IMR-90 (cell line): Measurements from ENCODE around the gene YKT6. TPM values are rescaled to one million over a fixed set of nuclear protein-coding genes. Genes with fewer than 3 reads are reported as not detected.

ENCODE experiments used
- ATAC-seq: fragments of 200-7000 bp; cut with Tn5 transposase; 2 replicates; pipeline ENCODE4 v1.9.1; 2020; ENCODE audit warnings: low read depth, mild to moderate bottlenecking, moderate library complexity
- BruUV-seq: library from RNA; stranded (reverse); fragments of 400-500 nt; replicated peaks from 2 replicates; lab custom pipeline; 2021; lab: Mats Ljungman, UMichigan
- CTCF ChIA-PET: fragments of 300-600 bp; formaldehyde crosslinking; extraction: SDS; loops from one replicate; lab custom pipeline; 2021; ENCODE audit warnings: antibody characterized with exemption; lab: Yijun Ruan, JAX
- POLR2A ChIA-PET: fragments of 300-600 bp; sonication (Branson Sonifier 250); formaldehyde crosslinking; loops from one replicate; lab custom pipeline; 2022; ENCODE audit warnings: antibody characterized with exemption; ENCODE audit not compliant: unreplicated experiment; lab: Charles Lee
- DNase-seq: peaks from one replicate; pipeline ENCODE4 v3.0.0; 2013
- H2AFZ ChIP-seq: replicated peaks from 2 replicates; pipeline ENCODE3; 2013; ENCODE audit warnings: low read length, mild to moderate bottlenecking; ENCODE audit not compliant: poor library complexity
- H2AK5ac ChIP-seq: 2 replicates; pipeline ENCODE4 v1.6.1; 2013; ENCODE audit warnings: low read depth, low read length, inconsistent platforms
- H2AK9ac ChIP-seq: replicated peaks from 2 replicates; pipeline ENCODE3; 2013; ENCODE audit warnings: mild to moderate bottlenecking, low read depth, low read length, moderate library complexity; ENCODE audit not compliant: poor library complexity
- H2BK120ac ChIP-seq: 2 replicates; pipeline ENCODE4 v1.6.1; 2013; ENCODE audit warnings: low read depth, low read length, inconsistent platforms
- H2BK15ac ChIP-seq: 3 replicates; pipeline ENCODE4 v1.6.1; 2013; ENCODE audit warnings: low read depth, low read length, inconsistent platforms
- H2BK20ac ChIP-seq: 2 replicates; pipeline ENCODE4 v1.6.1; 2013; ENCODE audit warnings: low read depth, mild to moderate bottlenecking, inconsistent platforms, low read length, moderate library complexity
- H2BK5ac ChIP-seq: 2 replicates; pipeline ENCODE4 v1.6.1; 2013; ENCODE audit warnings: mild to moderate bottlenecking, low read depth, low read length, inconsistent platforms; ENCODE audit not compliant: poor library complexity, severe bottlenecking
- H3K14ac ChIP-seq: replicated peaks from 2 replicates; pipeline ENCODE4 v1.6.1; 2013; ENCODE audit warnings: low read depth, low read length, inconsistent platforms
- H3K18ac ChIP-seq: 2 replicates; pipeline ENCODE4 v1.6.1; 2013; ENCODE audit warnings: low read depth, low read length, control low read depth
- H3K23ac ChIP-seq: 2 replicates; pipeline ENCODE4 v1.6.1; 2013; ENCODE audit warnings: low read depth, low read length, inconsistent platforms
- H3K27ac ChIP-seq: 2 replicates; pipeline ENCODE4 v1.5.1; 2013; ENCODE audit warnings: mild to moderate bottlenecking, control low read depth, low read length; ENCODE audit not compliant: insufficient read depth
- H3K27me3 ChIP-seq: 2 replicates; pipeline ENCODE4 v1.6.1; 2013; ENCODE audit warnings: low read length; ENCODE audit not compliant: control insufficient read depth, insufficient read depth
- H3K36me3 ChIP-seq: 2 replicates; pipeline ENCODE4 v1.6.1; 2013; ENCODE audit warnings: low read length, mixed read lengths; ENCODE audit not compliant: control insufficient read depth, insufficient read depth
- H3K4ac ChIP-seq: 2 replicates; pipeline ENCODE4 v1.6.1; 2013; ENCODE audit warnings: low read depth, low read length, inconsistent platforms
- H3K4me1 ChIP-seq: 2 replicates; pipeline ENCODE4 v1.6.1; 2013; ENCODE audit warnings: low read length, mixed read lengths; ENCODE audit not compliant: control insufficient read depth, insufficient read depth
- H3K4me2 ChIP-seq: 2 replicates; pipeline ENCODE4 v1.6.1; 2013; ENCODE audit warnings: low read depth, mild to moderate bottlenecking, control low read depth, low read length, moderate library complexity
- H3K4me3 ChIP-seq: 2 replicates; pipeline ENCODE4 v1.5.1; 2013; ENCODE audit warnings: low read depth, mild to moderate bottlenecking, control low read depth, low read length, moderate library complexity; ENCODE audit not compliant: insufficient read depth
- H3K56ac ChIP-seq: 2 replicates; pipeline ENCODE4 v1.6.1; 2013; ENCODE audit warnings: low read length, inconsistent platforms; ENCODE audit not compliant: insufficient read depth; ENCODE audit errors: extremely low read depth
- H3K79me1 ChIP-seq, 2 experiments: 2 replicates each; pipeline ENCODE4 v1.6.1; 2013; ENCODE audit warnings: low read length in 2 of 2, inconsistent platforms in 1 of 2, low read depth in 1 of 2
- H3K9ac ChIP-seq: 2 replicates; pipeline ENCODE4 v1.6.1; 2013; ENCODE audit warnings: low read depth, low read length, control low read depth
- H3K9me1 ChIP-seq: 2 replicates; pipeline ENCODE4 v1.6.1; 2013; ENCODE audit warnings: low read length, inconsistent platforms; ENCODE audit not compliant: insufficient read depth
- H3K9me3 ChIP-seq: 2 replicates; pipeline ENCODE4 v1.6.1; 2013; ENCODE audit warnings: low read length; ENCODE audit not compliant: control insufficient read depth, insufficient read depth
- H4K20me1 ChIP-seq: 2 replicates; pipeline ENCODE4 v1.6.1; 2013; ENCODE audit warnings: low read length, inconsistent platforms; ENCODE audit not compliant: insufficient read depth
- H4K5ac ChIP-seq: 2 replicates; pipeline ENCODE4 v1.6.1; 2013; ENCODE audit warnings: mild to moderate bottlenecking, low read depth, low read length, control low read depth
- H4K8ac ChIP-seq, 2 experiments: 2 replicates each; pipeline ENCODE4 v1.6.1; 2013; ENCODE audit warnings: low read depth in 2 of 2, low read length in 2 of 2, control low read depth in 1 of 2, inconsistent platforms in 1 of 2
- H4K91ac ChIP-seq: 2 replicates; pipeline ENCODE4 v1.6.1; 2013; ENCODE audit warnings: low read depth, low read length, inconsistent platforms; ENCODE audit not compliant: insufficient read depth
- BHLHE40 ChIP-seq: fragments of 150-350 bp; IDR thresholded peaks from 2 replicates; pipeline ENCODE4 v1.6.1; 2016; ENCODE audit warnings: mild to moderate bottlenecking, low read depth, low read length
- CEBPB ChIP-seq: IDR thresholded peaks from 2 replicates; pipeline ENCODE4 v1.6.1; 2012; ENCODE audit warnings: low read depth, low read length, improper control_type of control experiment
- CHD1 ChIP-seq: IDR thresholded peaks from 2 replicates; pipeline ENCODE4 v1.6.1; 2012; ENCODE audit warnings: low read depth, low read length, improper control_type of control experiment
- FOS ChIP-seq: fragments of 150-350 bp; IDR thresholded peaks from 2 replicates; pipeline ENCODE4 v1.6.1; 2016; ENCODE audit warnings: low read depth, low read length
- MAFK ChIP-seq: IDR thresholded peaks from 2 replicates; pipeline ENCODE4 v1.6.1; 2012; ENCODE audit warnings: low read depth, low read length, improper control_type of control experiment
- MAZ ChIP-seq: IDR thresholded peaks from 2 replicates; pipeline ENCODE4 v1.6.1; 2012; ENCODE audit warnings: low read depth, mild to moderate bottlenecking, low read length, improper control_type of control experiment, moderate library complexity, borderline replicate concordance
- MXI1 ChIP-seq: IDR thresholded peaks from 2 replicates; pipeline ENCODE4 v1.6.1; 2012; ENCODE audit warnings: low read depth, mild to moderate bottlenecking, low read length, moderate library complexity, borderline replicate concordance
- NFE2L2 ChIP-seq: fragments of 150-350 bp; IDR thresholded peaks from 2 replicates; pipeline ENCODE4 v1.6.1; 2016; ENCODE audit warnings: low read depth, mild to moderate bottlenecking, low read length
- POLR2A ChIP-seq: IDR thresholded peaks from 2 replicates; pipeline ENCODE4 v1.6.1; 2012; ENCODE audit warnings: mild to moderate bottlenecking, low read depth, low read length
- RAD21 ChIP-seq: IDR thresholded peaks from 2 replicates; pipeline ENCODE4 v1.6.1; 2012; ENCODE audit warnings: low read length, improper control_type of control experiment
- RFX5 ChIP-seq: IDR thresholded peaks from 2 replicates; pipeline ENCODE4 v1.8.0; 2012; ENCODE audit warnings: low read depth, mild to moderate bottlenecking, low read length, moderate library complexity
- SMC3 ChIP-seq: fragments of 150-350 bp; IDR thresholded peaks from 2 replicates; pipeline ENCODE4 v1.6.1; 2016; ENCODE audit warnings: low read depth, mild to moderate bottlenecking, antibody characterized with exemption, low read length, moderate library complexity
- WGBS, 2 experiments: methylation state at CpG; one replicate each; pipeline versions ENCODE4 v1.1.5 to v1.1.7; 2013; ENCODE audit warnings: missing lambda C conversion rate in 2 of 2; ENCODE audit not compliant: insufficient read length in 1 of 2; ENCODE audit errors: extremely low coverage in 2 of 2; 5-methylcytosine and 5-hydroxymethylcytosine counted together
- dilution Hi-C: fragments of 300-500 bp; cut with HindIII; formaldehyde crosslinking; loops from one replicate; pipeline ENCODE4 v1.14.3; 2018; ENCODE audit warnings: low sequenced_read_pairs; ENCODE audit not compliant: unreplicated experiment
- in situ Hi-C: fragments of 300-500 bp; cut with MboI; formaldehyde crosslinking; loops from 3 replicates; pipeline ENCODE4 v1.14.3; 2019; ENCODE audit warnings: low sequenced_read_pairs, inconsistent platforms, mixed read lengths
- intact Hi-C: fragments of 100-400 bp; cut with micrococcal nuclease; formaldehyde crosslinking; loops from 2 replicates; pipeline ENCODE4 v1.10.0; 2022
- polyA plus RNA-seq, 3 experiments: library from polyadenylated mRNA; depleted of rRNA; stranded (reverse); fragments of >200 nt; gene quantifications; 2 replicates each; pipeline ENCODE4 v1.2.3, GENCODE V29; 2012; ENCODE audit warnings: low replicate concordance in 1 of 3
- total RNA-seq: library from RNA; depleted of rRNA; stranded (reverse); fragments of >200 nt; gene quantifications from 2 replicates; pipeline ENCODE4 v1.2.3, GENCODE V29; 2012
- TF ChIP-seq, protein P1 (sequence below): fragments of 150-350 bp; IDR thresholded peaks from 2 replicates; pipeline ENCODE4 v1.6.1; 2016; ENCODE audit warnings: low read depth, mild to moderate bottlenecking, low read length, moderate library complexity, borderline replicate concordance
- TF ChIP-seq, protein P2 (sequence below): fragments of 150-350 bp; IDR thresholded peaks from 2 replicates; pipeline ENCODE4 v1.6.1; 2017; ENCODE audit warnings: mild to moderate bottlenecking, antibody characterized with exemption, low read length, low read depth
- TF ChIP-seq, protein P3 (sequence below): conservative IDR thresholded peaks from 2 replicates; pipeline ENCODE4 v1.5.1; 2012; ENCODE audit warnings: mild to moderate bottlenecking, low read depth, low read length, improper control_type of control experiment

Gene YKT6
- total and polyA plus RNA-seq, 2 of the 4 experiments (the other 2 are of a cell fraction): 115 to 120 TPM

DNA sequence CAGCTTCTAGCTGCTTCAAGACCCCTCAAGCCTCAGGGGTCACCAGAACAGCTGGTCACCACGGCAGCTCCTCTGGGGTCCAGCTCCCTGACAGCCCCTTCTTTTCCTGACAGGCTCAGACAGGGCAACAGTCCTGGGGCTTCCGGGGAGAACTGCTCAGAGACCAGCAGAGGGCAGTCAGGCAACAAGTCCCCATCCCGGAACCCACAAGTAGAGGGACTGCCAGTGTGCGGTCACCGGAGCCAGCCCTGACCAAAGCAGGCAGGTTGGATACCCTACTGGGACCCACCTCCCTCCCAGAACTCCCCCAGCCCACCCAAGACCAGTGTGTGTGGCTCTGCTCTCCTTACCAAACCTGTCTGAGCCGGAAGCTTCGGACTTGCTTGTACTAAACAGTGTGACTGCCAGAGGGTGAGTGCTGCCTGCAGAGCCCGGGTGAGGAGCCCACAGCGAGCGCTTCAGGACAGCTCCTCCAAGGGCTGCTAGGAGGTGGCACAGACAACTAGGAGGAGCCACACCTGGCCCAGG lies 40.3 kb downstream of the YKT6 start:
- Histone ChIP-seq H3K36me3 (no peaks in the 10 kb centered on the region), H3K9me3 (no peaks in the 10 kb centered on the region), H3K56ac (no peak overlapping the region), H4K91ac (no peak overlapping the region), H3K9ac (no peak overlapping the region), H2BK120ac (no peak overlapping the region), H2BK20ac (peak overlapping the region; percentile 35; the same call in 1 of the 2 replicates), H4K8ac (0 out of 4 replicates have a peak overlapping the region, but pooled peaks of 1 of the 2 experiments have one; percentile 50), H3K4me1 (no peaks in the 10 kb centered on the region), H3K4me3 (no peak overlapping the region), H3K18ac (no peak overlapping the region), H2AFZ (peak overlapping the region; percentile 25), H3K23ac (no peak overlapping the region), H4K5ac (no peak overlapping the region), H3K27ac (no peak overlapping the region), H4K20me1 (no peaks in the 10 kb centered on the region), H2BK5ac (no peak overlapping the region), H3K9me1 (no peaks in the 10 kb centered on the region), H3K27me3 (peaks cover 16% of the 10 kb centered on the region), H3K14ac (no peak overlapping the region), H3K4me2 (no peak overlapping the region; the same call in 1 of the 2 replicates), H2BK15ac (no peak overlapping the region), H3K79me1 (no peaks in the 10 kb centered on the region), H3K4ac (peak overlapping the region; percentile 43; the same call in 1 of the 2 replicates), H2AK9ac (no peak overlapping the region), H2AK5ac (no peak overlapping the region; the same call in 1 of the 2 replicates)
- dilution Hi-C loops (no loop called here), in situ Hi-C loops (loop anchor here (5.0 to 10.0 kb wide), 2 partner anchors 236 to 324 kb away; no protein-coding TSS in a partner anchor), intact Hi-C loops (loop anchor here (1.0 to 2.0 kb wide), 4 partner anchors 66 to 324 kb away; no protein-coding TSS in a partner anchor)
- ChIA-PET CTCF (interaction anchor here (0.7 to 1.4 kb wide), 7 partner anchors 14 to 324 kb away, joined by 3 to 4 read pairs (median 3); no protein-coding TSS in a partner anchor), POLR2A (no interaction called here)
- BruUV-seq: no TSS peak
- 53% methylated on average over 2 of the region's 10 CpGs; no CpG with 5 or more reads in 1 of the 2 experiments for WGBS, 2 experiments
- DNase-seq: peak; percentile 75
- peak; percentile 98 for ATAC-seq
- TF ChIP-seq POLR2A: no peak
- TF ChIP-seq RFX5: no peak
- TF ChIP-seq MAZ: peak; percentile 30; the same call in 1 of the 2 replicates
- TF ChIP-seq NFE2L2: no peak
- TF ChIP-seq, protein P1, sequence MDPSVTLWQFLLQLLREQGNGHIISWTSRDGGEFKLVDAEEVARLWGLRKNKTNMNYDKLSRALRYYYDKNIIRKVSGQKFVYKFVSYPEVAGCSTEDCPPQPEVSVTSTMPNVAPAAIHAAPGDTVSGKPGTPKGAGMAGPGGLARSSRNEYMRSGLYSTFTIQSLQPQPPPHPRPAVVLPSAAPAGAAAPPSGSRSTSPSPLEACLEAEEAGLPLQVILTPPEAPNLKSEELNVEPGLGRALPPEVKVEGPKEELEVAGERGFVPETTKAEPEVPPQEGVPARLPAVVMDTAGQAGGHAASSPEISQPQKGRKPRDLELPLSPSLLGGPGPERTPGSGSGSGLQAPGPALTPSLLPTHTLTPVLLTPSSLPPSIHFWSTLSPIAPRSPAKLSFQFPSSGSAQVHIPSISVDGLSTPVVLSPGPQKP: no peak
- peak; percentile 87 for TF ChIP-seq RAD21
- no peak for TF ChIP-seq CHD1
- no peak for TF ChIP-seq MXI1
- TF ChIP-seq BHLHE40: no peak
- TF ChIP-seq FOS: no peak
- no peak for TF ChIP-seq MAFK
- TF ChIP-seq, protein P2, sequence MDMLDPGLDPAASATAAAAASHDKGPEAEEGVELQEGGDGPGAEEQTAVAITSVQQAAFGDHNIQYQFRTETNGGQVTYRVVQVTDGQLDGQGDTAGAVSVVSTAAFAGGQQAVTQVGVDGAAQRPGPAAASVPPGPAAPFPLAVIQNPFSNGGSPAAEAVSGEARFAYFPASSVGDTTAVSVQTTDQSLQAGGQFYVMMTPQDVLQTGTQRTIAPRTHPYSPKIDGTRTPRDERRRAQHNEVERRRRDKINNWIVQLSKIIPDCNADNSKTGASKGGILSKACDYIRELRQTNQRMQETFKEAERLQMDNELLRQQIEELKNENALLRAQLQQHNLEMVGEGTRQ: no peak
- peak; percentile 94 for TF ChIP-seq SMC3
- TF ChIP-seq, protein P3, sequence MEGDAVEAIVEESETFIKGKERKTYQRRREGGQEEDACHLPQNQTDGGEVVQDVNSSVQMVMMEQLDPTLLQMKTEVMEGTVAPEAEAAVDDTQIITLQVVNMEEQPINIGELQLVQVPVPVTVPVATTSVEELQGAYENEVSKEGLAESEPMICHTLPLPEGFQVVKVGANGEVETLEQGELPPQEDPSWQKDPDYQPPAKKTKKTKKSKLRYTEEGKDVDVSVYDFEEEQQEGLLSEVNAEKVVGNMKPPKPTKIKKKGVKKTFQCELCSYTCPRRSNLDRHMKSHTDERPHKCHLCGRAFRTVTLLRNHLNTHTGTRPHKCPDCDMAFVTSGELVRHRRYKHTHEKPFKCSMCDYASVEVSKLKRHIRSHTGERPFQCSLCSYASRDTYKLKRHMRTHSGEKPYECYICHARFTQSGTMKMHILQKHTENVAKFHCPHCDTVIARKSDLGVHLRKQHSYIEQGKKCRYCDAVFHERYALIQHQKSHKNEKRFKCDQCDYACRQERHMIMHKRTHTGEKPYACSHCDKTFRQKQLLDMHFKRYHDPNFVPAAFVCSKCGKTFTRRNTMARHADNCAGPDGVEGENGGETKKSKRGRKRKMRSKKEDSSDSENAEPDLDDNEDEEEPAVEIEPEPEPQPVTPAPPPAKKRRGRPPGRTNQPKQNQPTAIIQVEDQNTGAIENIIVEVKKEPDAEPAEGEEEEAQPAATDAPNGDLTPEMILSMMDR: peak; percentile 86
- TF ChIP-seq CEBPB: no peak
